Mammary epithelial cell (primary cell): Measurements from ENCODE around the gene CPNE4.

ENCODE experiments used
- EZH2 ChIP-seq: IDR thresholded peaks from 2 replicates; pipeline ENCODE4 v1.6.1; 2012; ENCODE audit warnings: low read length, inconsistent platforms, borderline replicate concordance
- TF ChIP-seq, protein P1 (sequence below), 2 donors: IDR thresholded peaks in 1 of 2; conservative IDR thresholded peaks in 1 of 2; 2 replicates each; pipeline ENCODE4 v1.5.1; 2011 to 2012; ENCODE audit warnings: inconsistent platforms in 2 of 2, low read length in 2 of 2, mild to moderate bottlenecking in 2 of 2, control low read depth in 1 of 2, low read depth in 1 of 2; ENCODE audit not compliant: insufficient read depth in 1 of 2; ENCODE audit errors: extremely low read depth in 1 of 2

DNA sequence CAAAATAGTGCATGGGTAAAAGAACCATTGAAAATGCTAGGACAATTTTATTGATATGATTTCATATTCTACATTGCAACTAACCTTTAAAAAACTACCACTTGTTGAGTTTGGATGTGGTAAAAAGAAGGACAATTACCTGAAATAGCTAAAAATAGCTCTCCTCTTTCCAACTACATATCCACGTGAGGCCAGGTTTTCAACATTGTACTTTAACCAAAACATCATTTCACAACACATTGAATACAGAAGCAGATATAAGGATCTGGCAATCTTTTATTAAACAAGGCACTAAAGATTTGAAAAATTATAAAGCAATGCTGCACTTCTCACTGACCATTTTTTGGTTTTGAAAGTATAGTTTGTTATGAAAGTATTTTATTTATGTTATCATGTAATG lies 504.0 kb downstream of the CPNE4 start:
- TF ChIP-seq, protein P1, sequence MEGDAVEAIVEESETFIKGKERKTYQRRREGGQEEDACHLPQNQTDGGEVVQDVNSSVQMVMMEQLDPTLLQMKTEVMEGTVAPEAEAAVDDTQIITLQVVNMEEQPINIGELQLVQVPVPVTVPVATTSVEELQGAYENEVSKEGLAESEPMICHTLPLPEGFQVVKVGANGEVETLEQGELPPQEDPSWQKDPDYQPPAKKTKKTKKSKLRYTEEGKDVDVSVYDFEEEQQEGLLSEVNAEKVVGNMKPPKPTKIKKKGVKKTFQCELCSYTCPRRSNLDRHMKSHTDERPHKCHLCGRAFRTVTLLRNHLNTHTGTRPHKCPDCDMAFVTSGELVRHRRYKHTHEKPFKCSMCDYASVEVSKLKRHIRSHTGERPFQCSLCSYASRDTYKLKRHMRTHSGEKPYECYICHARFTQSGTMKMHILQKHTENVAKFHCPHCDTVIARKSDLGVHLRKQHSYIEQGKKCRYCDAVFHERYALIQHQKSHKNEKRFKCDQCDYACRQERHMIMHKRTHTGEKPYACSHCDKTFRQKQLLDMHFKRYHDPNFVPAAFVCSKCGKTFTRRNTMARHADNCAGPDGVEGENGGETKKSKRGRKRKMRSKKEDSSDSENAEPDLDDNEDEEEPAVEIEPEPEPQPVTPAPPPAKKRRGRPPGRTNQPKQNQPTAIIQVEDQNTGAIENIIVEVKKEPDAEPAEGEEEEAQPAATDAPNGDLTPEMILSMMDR (conservative IDR thresholded peaks at IDR 0.05 in 1 of 2, IDR thresholded peaks at IDR 0.05 in 1 of 2; ENCODE audit: extremely low read depth in 1 of 2, insufficient read depth in 1 of 2, low read depth in 1 of 2, low read length in 2 of 2), result no peak
- no peak for TF ChIP-seq EZH2
